ENCODE results near the gene IFT57.

Gene IFT57

DNA sequence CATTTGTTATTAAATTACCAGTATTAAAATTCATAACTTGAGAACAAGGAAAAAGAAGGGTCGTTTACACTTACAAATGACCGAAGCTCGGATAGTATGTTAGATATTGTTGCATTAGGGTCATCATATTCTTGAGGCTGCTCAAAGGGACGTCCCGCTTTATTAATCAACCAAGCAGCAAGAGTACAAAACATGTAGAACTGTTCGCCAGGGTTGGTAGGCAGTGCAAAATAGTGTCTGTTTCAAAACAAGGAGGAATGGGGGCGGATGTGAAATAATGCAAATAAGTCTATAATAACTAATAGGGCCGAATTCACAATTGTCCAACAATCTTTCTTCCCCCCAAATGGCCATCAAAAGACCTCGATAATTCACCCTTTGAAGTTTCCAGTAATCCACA lies 2.9 kb downstream of the IFT57 start:
- no peak for DNase-seq (ENCODE audit: low read depth, low spot score)

- no peak for DNase-seq (ENCODE audit: low read depth, low spot score)
Measured at GRCh38 chr3:108218811-108219210, 3.4 kb downstream of the IFT57 start.

GRCh38 chr3:108215871-108216270 lies 6.4 kb downstream of the IFT57 start:
- no peak for DNase-seq (ENCODE audit: low read depth, low spot score)

- DNase-seq (ENCODE audit: low read depth, low spot score): no peak
Measured at GRCh38 chr3:108209579-108209978, 12.6 kb downstream of the IFT57 start.

GRCh38 chr3:108208831-108209230 lies 13.4 kb downstream of the IFT57 start:
- DNase-seq (ENCODE audit: low read depth, low spot score): no peak

DNA sequence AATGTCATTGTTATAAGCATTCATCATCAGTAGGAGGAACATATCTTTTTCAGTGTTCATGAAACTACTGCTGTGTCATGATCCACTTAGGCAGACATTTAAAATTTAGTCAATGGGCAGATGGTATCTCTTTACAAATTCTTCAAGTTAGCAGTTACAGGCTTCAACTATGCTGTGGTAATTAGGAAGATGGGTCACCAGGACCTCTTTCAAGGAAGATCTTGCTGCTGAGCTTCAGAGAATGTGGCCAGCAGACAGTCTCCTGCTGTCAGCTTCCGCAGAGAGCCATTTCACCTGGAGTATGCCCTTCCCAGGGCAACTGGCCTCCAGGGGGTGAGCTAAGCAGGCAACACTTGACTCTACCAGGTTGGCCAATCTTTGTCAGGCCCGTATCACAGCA lies 19.4 kb downstream of the IFT57 start:
- no peak for DNase-seq (ENCODE audit: low read depth, low spot score)

- DNase-seq (ENCODE audit: low read depth, low spot score): no peak
Measured at GRCh38 chr3:108202080-108202479, 20.1 kb downstream of the IFT57 start.

DNA sequence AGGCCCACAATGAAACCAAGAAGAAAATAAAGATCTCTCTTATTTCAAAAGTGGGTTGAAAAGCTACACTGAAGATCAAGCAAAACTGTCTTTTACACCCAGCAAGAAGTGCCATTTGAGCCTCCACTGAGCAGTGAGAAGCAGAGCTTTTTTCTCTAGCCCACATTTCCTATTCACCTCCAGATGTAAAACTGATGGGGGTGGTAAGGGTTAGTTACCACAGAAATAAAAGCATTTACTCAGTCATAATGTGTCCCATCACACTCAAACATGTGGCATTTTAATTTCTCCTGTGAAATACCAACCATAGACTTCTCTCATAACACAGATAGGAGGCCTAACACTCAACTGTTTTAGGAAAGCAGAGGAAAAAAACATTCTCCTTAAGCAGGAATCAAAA lies 21.0 kb downstream of the IFT57 start:
- no peak for DNase-seq (ENCODE audit: low read depth, low spot score)

DNA sequence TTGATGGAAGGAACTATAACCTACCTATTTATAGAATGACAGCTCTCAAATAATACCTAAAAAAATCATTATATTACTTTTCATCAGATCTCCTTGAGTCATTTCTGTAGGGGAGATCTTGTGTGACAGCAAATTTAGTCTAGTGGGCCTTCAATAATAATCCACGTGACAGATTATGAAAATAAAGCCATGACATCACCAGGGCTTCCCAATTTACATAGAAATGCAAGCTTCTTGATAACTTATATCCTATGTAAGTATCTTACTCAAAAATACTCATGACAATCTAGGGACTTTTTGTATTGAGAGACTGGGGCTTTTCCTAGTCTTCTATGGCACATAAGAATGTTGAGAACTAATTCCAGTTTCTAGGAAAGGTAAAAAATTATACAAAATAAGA lies 21.6 kb downstream of the IFT57 start:
- no peak for DNase-seq (ENCODE audit: low read depth, low spot score)

GRCh38 chr3:108200024-108200423 lies 22.2 kb downstream of the IFT57 start:
- no peak for DNase-seq (ENCODE audit: low read depth, low spot score)

GRCh38 chr3:108191394-108191793 lies 30.8 kb downstream of the IFT57 start:
- no peak for DNase-seq (ENCODE audit: low read depth, low spot score)

GRCh38 chr3:108190346-108190745 lies 31.9 kb downstream of the IFT57 start:
- DNase-seq (ENCODE audit: low read depth, low spot score): no peak

DNA sequence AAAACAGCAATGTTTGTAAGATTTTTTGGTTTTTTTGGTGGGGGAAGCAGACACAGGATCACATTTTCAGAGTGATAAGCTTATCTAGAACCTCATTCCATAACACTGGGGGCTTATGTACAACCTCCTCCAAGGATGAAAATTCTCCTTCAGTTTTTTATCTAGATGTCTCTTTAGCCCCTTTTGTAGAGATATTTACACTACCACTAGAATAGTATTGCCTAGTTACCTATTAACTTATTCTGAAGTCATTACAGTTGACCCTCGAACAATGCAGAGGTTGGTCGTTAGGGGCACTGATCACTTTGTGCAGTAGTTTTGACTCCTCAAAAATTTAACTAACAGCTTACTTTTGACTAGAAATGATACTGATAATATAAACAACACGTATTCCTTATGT lies 32.8 kb downstream of the IFT57 start:
- DNase-seq (ENCODE audit: low read depth, low spot score): no peak

GRCh38 chr3:108185536-108185935 lies 36.7 kb downstream of the IFT57 start:
- no peak for DNase-seq (ENCODE audit: low read depth, low spot score)

DNA sequence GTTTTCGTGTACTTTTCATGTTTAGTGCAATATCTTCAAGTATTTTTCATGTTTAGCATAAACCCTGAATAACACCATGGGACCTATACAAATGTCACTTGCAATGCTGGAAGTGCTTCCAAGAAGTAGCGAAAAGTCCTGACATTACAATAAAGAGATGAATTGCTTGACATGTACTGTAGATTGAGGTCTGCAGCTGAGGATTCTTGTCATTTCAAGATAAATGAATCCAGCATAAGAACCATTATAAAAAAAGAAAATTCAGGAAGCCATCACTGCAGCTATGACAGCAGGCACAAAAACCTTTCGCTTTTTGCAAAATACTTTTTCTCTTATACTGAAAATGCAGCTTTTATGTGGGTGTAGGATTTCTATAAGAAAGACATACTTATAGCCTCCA lies 37.4 kb downstream of the IFT57 start:
- DNase-seq (ENCODE audit: low read depth, low spot score): no peak

- no peak for DNase-seq (ENCODE audit: low read depth, low spot score)
Measured at GRCh38 chr3:108183971-108184370, 38.3 kb downstream of the IFT57 start.

GRCh38 chr3:108183181-108183580 lies 39.0 kb downstream of the IFT57 start:
- no peak for DNase-seq (ENCODE audit: low read depth, low spot score)

DNA sequence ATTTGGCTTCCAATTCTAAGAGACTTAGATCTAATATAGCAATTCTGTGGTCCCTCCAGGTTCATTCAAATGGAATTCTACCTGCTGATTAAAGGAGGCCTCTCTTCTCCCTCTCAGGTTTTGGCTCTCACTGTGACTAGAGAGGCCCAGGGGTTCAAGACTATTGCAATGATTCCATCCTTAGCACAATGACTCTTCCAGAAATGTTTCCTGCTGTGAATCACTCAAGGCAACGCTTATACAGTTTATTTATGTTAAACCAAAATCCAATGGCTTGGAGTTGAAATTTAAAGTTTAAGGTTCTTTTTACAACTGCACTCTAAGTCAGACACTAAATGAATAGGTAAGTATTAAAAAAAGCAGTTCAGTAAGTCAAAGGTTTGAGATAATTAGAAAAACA lies 39.9 kb downstream of the IFT57 start:
- DNase-seq (ENCODE audit: low read depth, low spot score): no peak

GRCh38 chr3:108181172-108181571 lies 41.1 kb downstream of the IFT57 start:
- no peak for DNase-seq (ENCODE audit: low read depth, low spot score)

DNA sequence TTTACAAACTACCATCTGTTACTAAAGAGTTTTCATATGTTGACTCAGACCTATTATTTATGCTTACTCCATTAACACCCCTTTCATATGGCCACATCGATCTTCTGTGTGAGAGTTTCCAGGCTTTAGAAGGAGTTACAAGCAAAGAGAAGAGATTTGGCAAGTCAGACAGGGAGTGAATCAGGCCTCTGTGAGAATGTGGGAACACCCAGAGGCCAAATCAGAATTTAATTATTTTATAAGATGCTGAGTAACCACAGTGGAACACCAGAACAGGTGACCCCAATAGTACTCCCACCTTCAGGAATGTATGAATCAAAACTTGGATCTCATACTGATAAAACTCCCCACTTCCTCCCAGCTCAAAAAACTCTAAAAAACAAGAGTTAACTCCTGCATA lies 42.0 kb downstream of the IFT57 start:
- no peak for DNase-seq (ENCODE audit: low read depth, low spot score)

DNA sequence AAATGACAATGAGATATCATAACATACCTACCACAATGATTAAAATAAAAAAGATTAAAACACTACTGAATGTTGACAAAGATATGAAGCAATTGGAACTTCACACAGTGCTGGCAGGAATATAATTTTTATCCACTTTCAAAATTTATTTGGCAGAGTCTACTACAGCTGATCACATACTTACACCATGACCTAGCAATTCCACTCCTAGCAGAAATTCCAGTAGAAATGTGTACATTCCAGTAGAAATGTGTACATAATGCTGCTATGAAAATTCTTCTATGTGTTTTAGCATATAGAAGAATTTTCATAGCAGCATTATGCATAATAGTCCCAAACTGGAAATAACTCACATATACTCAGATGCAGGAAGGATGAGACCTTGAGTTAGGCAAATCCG lies 43.5 kb downstream of the IFT57 start:
- DNase-seq (ENCODE audit: low read depth, low spot score): no peak

- no peak for DNase-seq (ENCODE audit: low read depth, low spot score)
Measured at GRCh38 chr3:108177536-108177935, 44.7 kb downstream of the IFT57 start.

DNA sequence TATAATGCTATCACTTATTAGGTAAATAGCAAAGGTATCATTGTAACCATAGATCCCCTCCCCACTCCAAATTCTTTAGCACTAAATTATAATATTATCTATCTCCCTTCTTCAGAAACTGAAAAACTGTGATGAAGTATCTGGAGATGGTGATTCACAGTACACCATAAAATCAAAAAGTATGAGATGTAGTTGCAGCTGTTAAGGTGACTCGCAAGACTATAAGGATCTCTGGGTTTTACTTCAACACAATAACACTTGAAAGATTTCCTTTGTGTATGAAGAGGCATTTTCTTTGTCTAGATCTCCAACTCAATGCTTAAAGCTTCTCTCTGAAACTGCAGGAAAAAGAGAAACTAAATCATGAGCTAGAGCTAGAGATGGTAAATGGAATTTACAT lies 46.9 kb downstream of the IFT57 start:
- DNase-seq (ENCODE audit: low read depth, low spot score): no peak

- DNase-seq (ENCODE audit: low read depth, low spot score): no peak
Measured at GRCh38 chr3:108171106-108171505, 51.1 kb downstream of the IFT57 start.

GRCh38 chr3:108164391-108164790 lies 57.8 kb downstream of the IFT57 start:
- no peak for DNase-seq (ENCODE audit: low read depth, low spot score)
